ENCODE results near the gene HIVEP3. TPM values are rescaled to one million over a fixed set of nuclear protein-coding genes. Genes with fewer than 3 reads are reported as not detected.

HIVEP3 gene
- total RNA-seq, 1 donor from 2014 or later: 8.9 TPM

- H3K4me1 ChIP-seq (ENCODE audit: insufficient read depth, low read length): peaks cover 22% of the 10 kb centered on the region
- no peaks in the 10 kb centered on the region for H3K36me3 ChIP-seq (ENCODE audit: insufficient read depth, low read length)
- TF ChIP-seq EZH2 (IDR thresholded peaks at IDR 0.05; ENCODE audit: insufficient read depth, low read length): no peak
- peak; percentile 76 for TF ChIP-seq CTCF (IDR thresholded peaks at IDR 0.05; ENCODE audit: insufficient read depth, low read depth, low read length)
- H4K20me1 ChIP-seq (ENCODE audit: insufficient read depth, low read length): peaks cover 5% of the 10 kb centered on the region
- Mint-ChIP-seq H3K27ac (ENCODE audit: unreplicated experiment) (peak overlapping the region; percentile 91), H3K4me1 (ENCODE audit: low read depth, unreplicated experiment) (peaks cover 18% of the 10 kb centered on the region), H3K4me3 (ENCODE audit: unreplicated experiment) (no peak overlapping the region), H3K9me3 (ENCODE audit: unreplicated experiment) (no peaks in the 10 kb centered on the region), H3K36me3 (ENCODE audit: low read depth, unreplicated experiment) (no peaks in the 10 kb centered on the region), H3K27me3 (ENCODE audit: low read depth, unreplicated experiment) (peaks cover 2% of the 10 kb centered on the region)
- DNase-seq (ENCODE audit: low read depth): peak; percentile 61
- peak overlapping the region; percentile 75 for H3K9ac ChIP-seq (ENCODE audit: low read length)
- H3K79me2 ChIP-seq (ENCODE audit: insufficient read depth, low read length): no peaks in the 10 kb centered on the region
- no peak overlapping the region for H2AFZ ChIP-seq (ENCODE audit: low read depth, low read length)
- no peaks in the 10 kb centered on the region for H3K9me3 ChIP-seq (ENCODE audit: insufficient read depth, low read depth, low read length)
- no peaks in the 10 kb centered on the region for H3K27me3 ChIP-seq (ENCODE audit: insufficient read depth, low read length)
- H3K27ac ChIP-seq (ENCODE audit: low read depth, low read length): peak overlapping the region; percentile 90
- peak overlapping the region; percentile 75 for H3K4me2 ChIP-seq (ENCODE audit: low read length)
- H3K4me3 ChIP-seq (ENCODE audit: insufficient read depth, low read depth, low read length): no peak overlapping the region
- no peak for FAIRE-seq
Observed at GRCh38 chr1:41812051-41812450, 106.7 kb downstream of the HIVEP3 start.

- H3K4me3 ChIP-seq (ENCODE audit: insufficient read depth, low read depth, low read length): no peak overlapping the region
- Mint-ChIP-seq H3K9me3 (ENCODE audit: unreplicated experiment) (no peaks in the 10 kb centered on the region), H3K4me1 (ENCODE audit: low read depth, unreplicated experiment) (peaks cover 22% of the 10 kb centered on the region), H3K27ac (ENCODE audit: unreplicated experiment) (peak overlapping the region; percentile 93), H3K36me3 (ENCODE audit: low read depth, unreplicated experiment) (no peaks in the 10 kb centered on the region), H3K27me3 (ENCODE audit: low read depth, unreplicated experiment) (no peaks in the 10 kb centered on the region), H3K4me3 (ENCODE audit: unreplicated experiment) (no peak overlapping the region)
- no peaks in the 10 kb centered on the region for H3K27me3 ChIP-seq (ENCODE audit: insufficient read depth, low read length)
- no peak for TF ChIP-seq EZH2 (IDR thresholded peaks at IDR 0.05; ENCODE audit: insufficient read depth, low read length)
- no peak for TF ChIP-seq CTCF (IDR thresholded peaks at IDR 0.05; ENCODE audit: insufficient read depth, low read depth, low read length)
- H3K9ac ChIP-seq (ENCODE audit: low read length): no peak overlapping the region
- H3K9me3 ChIP-seq (ENCODE audit: insufficient read depth, low read depth, low read length): no peaks in the 10 kb centered on the region
- H3K36me3 ChIP-seq (ENCODE audit: insufficient read depth, low read length): no peaks in the 10 kb centered on the region
- H3K27ac ChIP-seq (ENCODE audit: low read depth, low read length): peak overlapping the region; percentile 90
- peak; percentile 57 for DNase-seq (ENCODE audit: low read depth)
- FAIRE-seq: no peak
- peaks cover 22% of the 10 kb centered on the region for H3K4me1 ChIP-seq (ENCODE audit: insufficient read depth, low read length)
- peaks cover 5% of the 10 kb centered on the region for H4K20me1 ChIP-seq (ENCODE audit: insufficient read depth, low read length)
- H3K79me2 ChIP-seq (ENCODE audit: insufficient read depth, low read length): no peaks in the 10 kb centered on the region
- H2AFZ ChIP-seq (ENCODE audit: low read depth, low read length): no peak overlapping the region
- H3K4me2 ChIP-seq (ENCODE audit: low read length): peak overlapping the region; percentile 27
Observed at GRCh38 chr1:41811051-41811795, 107.5 kb downstream of the HIVEP3 start.

- H3K27ac Mint-ChIP-seq (ENCODE audit: unreplicated experiment): no peak overlapping the region
- no peak overlapping the region for H3K4me3 Mint-ChIP-seq (ENCODE audit: unreplicated experiment)
- peaks cover 5% of the 10 kb centered on the region for H4K20me1 ChIP-seq (ENCODE audit: insufficient read depth, low read length)
- H3K36me3 ChIP-seq (ENCODE audit: insufficient read depth, low read length): no peaks in the 10 kb centered on the region
- no peaks in the 10 kb centered on the region for H3K79me2 ChIP-seq (ENCODE audit: insufficient read depth, low read length)
- no peak overlapping the region for H3K9ac ChIP-seq (ENCODE audit: low read length)
- H3K9me3 Mint-ChIP-seq (ENCODE audit: unreplicated experiment): no peaks in the 10 kb centered on the region
- no peak for TF ChIP-seq EZH2 (IDR thresholded peaks at IDR 0.05; ENCODE audit: insufficient read depth, low read length)
- no peak for TF ChIP-seq CTCF (IDR thresholded peaks at IDR 0.05; ENCODE audit: insufficient read depth, low read depth, low read length)
- H3K9me3 ChIP-seq (ENCODE audit: insufficient read depth, low read depth, low read length): no peaks in the 10 kb centered on the region
- H3K36me3 Mint-ChIP-seq (ENCODE audit: low read depth, unreplicated experiment): no peaks in the 10 kb centered on the region
- H3K4me3 ChIP-seq (ENCODE audit: insufficient read depth, low read depth, low read length): no peak overlapping the region
- no peak overlapping the region for H3K4me2 ChIP-seq (ENCODE audit: low read length)
- no peaks in the 10 kb centered on the region for H3K27me3 ChIP-seq (ENCODE audit: insufficient read depth, low read length)
- H3K4me1 ChIP-seq (ENCODE audit: insufficient read depth, low read length): peaks cover 22% of the 10 kb centered on the region
- H3K4me1 Mint-ChIP-seq (ENCODE audit: low read depth, unreplicated experiment): peaks cover 22% of the 10 kb centered on the region
- H2AFZ ChIP-seq (ENCODE audit: low read depth, low read length): no peak overlapping the region
- H3K27me3 Mint-ChIP-seq (ENCODE audit: low read depth, unreplicated experiment): no peaks in the 10 kb centered on the region
- H3K27ac ChIP-seq (ENCODE audit: low read depth, low read length): no peak overlapping the region
- FAIRE-seq (no peak), DNase-seq (ENCODE audit: low read depth) (peak; percentile 25)
Observed at GRCh38 chr1:41810446-41810845, 108.3 kb downstream of the HIVEP3 start.

All from astrocyte (in vitro differentiated cells and primary cell).